NCI-H146 treated with DMSO at 0.1 percent for 48 hours (cell line): ENCODE data around the gene ACHE.

Experiments used
- DNase-seq: peaks from one replicate; lab custom pipeline; 2025; ENCODE audit not compliant: unreplicated experiment; lab: John Stamatoyannopoulos, UW

ACHE gene

GRCh38 chr7:100885440-100886141 is 10.1 kb downstream of the ACHE start:
- no peak for DNase-seq

GRCh38 chr7:100884736-100885439 is 10.8 kb downstream of the ACHE start:
- no peak for DNase-seq

DNA sequence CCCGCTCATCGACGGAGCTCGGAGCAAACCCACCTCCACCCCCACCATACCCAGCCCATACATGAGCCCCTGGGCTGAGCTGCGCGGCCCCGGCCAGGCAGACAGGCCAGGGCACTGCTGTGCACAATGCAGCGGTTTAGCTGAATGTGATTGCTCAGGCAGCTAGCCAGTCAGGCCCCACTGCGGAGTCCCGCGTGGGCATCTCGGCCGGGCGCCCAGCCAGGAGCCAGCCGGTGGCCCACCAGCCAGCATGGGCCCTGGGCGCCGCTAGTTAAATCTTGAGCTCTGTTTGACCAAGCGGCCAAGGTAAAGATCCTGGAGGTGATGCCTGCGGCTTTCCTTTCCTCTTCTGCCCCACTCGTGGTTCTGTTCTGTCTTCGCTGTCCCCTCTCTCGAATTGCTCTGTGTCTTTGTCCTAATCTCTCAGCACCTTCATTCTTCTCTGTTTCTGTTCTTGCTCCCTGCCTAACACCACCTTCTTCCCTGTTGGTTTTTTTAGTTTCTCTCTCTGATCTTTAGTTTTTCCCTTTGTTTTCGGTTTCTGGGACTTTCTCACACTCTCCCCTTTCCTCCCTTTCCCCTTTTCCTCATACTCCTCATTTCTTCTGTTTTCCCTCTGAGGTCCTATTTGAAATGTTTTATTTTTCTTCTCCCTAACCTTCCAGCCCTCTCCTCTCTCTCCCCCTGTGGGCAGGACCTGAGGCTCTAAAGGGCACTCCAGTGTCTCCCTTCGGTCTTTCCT is 12.7 kb downstream of the ACHE start:
- no peak for DNase-seq

- no peak for DNase-seq
These were observed 13.5 kb downstream of the ACHE start for GRCh38 chr7:100882201-100882600.

DNA sequence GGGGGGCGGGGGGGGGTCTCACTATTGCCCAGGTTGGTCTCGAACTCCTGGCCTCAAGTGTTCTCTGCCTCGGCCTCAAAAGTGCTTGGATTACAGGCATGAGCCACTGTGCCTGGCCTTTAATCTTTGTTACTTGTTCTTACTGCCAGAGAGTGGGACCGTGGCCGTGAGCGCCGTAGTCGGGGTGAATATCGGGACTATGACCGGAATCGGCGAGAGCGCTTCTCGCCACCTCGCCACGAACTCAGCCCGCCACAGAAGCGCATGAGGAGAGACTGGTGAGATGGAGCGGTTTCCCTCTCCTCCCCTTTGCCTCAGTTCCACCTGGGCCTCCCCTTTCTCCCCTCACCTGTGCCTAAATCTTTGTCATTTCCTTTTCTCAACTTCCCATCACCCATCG is 14.6 kb downstream of the ACHE start:
- no peak for DNase-seq

DNA sequence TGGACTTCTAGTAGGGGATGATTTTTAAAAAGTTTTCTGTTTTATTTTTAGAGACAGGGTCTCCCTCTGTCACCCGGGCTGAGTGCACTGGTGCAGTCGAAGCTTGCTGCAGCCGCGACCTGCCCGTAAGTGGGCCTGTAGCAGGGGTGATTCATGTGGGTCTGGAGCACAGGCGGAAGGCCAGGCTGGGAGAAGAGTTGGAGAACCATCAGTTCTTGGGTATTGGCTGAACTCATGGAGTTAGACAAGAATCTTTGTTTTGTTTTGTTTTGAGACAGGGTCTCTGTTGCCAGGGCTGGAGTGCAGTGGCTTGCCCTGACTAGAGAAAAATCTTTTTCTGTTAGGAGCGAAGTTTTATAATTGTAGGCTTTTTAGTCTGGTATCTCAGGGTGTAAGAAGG is 15.0 kb downstream of the ACHE start:
- DNase-seq = no peak

DNA sequence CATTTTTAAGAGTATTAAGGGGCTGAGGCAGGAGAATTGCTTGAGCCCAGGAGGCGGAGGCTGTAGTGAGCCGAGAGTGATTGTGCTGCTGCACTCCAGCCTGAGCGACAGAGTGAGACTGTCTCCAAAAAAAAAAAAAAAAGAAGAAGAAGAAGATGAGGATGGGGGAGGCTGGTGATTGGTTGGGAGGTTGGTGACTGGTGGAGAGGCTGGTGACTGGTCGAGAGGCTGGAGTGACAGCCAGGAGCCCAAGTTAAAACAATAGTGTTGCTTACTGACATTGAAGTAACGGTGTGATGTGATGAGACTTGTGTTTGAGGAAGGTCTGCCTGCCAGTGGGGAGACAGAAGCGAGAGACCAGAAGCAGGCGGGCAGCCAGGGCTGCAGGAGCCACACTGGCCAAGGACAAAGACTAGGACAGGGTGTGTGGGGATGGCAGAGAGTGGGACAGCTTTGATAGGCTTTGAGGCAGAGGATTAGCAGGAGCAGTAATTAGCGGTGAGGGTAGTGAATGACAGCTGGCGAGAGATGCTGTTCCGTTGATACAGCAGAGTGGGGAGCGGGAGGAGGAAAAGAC is 15.9 kb downstream of the ACHE start:
- no peak for DNase-seq

GRCh38 chr7:100878685-100879084 is 17.0 kb downstream of the ACHE start:
- no peak for DNase-seq

GRCh38 chr7:100878013-100878412 is 17.7 kb downstream of the ACHE start:
- DNase-seq = no peak

- DNase-seq = no peak
These were observed 20.3 kb downstream of the ACHE start for GRCh38 chr7:100875356-100875751.

DNA sequence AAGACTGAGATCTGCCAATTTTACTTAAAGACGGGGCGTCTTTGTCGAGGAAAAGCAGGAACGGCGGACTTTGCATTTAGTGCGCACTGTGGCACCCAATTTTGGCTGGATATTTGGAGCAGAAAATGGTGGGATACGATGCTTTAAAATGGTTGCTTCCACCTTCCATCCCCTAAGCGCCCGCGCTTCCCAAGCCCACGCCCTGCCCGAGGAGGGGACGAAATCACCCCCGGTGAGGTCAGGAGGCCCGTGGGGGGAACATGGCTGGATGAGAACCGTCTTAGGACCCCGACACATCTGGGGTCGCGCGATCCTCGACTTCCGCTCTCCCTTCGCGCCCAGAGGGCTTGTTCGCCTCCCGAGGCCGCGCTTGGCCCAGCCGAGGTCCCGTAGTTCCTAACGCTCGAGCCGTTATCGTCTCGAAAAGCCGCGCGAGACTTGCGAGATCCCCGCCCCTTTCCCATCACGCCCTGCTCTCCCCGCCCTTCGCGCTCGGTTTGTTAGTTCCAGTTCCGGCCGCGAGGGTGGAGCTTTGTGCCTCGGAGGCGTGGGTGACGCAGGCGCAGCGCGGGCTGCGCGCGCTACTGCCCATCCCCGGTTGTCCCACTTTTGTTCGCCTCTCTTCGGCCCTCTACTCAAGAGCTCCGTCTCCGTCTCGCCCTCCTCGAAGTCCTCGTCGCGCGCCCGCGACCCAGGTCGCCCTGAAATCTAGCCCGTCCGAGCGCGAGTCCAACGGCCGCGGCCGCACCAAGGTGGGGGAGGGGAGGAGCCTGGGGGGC is 20.9 kb downstream of the ACHE start, which contains the start of gene SRRT:
Gene SRRT (plus strand): TSS at position 527 of the 779 bp plus-strand sequence. CDS start 488 bp downstream, outside the sequence.
- peak; percentile 92 for DNase-seq

DNA sequence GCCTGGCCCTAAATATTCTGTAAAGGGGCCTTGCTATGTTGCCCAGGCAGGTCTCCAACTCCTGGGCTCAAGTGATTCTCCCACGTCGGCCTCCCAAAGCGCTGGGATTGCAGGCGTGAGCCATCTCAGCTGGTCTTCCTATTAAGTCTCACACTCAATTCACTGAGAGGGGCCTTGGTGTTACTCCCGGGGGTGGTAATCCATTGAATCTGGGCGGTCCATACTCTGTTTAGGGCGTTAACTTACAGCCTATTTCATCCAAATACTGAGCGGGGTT is 21.4 kb downstream of the ACHE start:
- DNase-seq = no peak

- DNase-seq = no peak
These were observed 21.9 kb downstream of the ACHE start for GRCh38 chr7:100873599-100874299.

GRCh38 chr7:100867776-100868485 is 27.8 kb downstream of the ACHE start:
- no peak for DNase-seq

DNA sequence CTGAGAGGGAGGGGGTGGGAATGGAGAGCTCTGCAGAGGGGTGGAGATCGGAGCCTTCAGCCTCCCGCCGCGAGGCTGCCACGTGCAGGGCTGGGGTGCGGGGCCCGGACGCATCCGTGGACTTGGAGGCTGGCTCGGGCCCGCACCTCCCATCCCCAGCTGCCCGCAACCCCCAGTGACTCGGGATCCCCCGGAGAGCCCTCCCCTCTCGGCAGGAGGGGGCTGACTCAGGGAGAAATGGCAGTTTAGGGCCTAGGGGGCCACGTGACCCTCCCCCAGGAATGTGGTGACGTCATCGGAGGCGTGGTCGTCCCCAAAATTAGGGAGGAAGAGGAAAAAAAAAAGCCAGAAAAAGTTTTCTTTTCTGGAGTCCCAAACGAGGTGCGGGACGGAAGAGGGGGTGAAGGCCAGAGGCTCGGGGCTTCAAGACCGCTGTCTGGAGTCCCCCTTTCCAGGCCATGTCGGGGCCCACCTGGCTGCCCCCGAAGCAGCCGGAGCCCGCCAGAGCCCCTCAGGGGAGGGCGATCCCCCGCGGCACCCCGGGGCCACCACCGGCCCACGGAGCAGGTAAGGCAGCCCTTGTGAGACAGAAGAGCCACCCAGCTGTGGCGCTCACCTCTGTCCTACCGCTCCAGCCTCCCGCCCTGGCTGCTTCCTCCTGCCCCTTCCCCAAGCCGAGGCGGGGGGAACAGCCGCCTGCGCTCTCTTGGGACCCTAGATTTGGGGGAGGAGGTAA is 28.5 kb downstream of the ACHE start, which contains the start of gene TRIP6:
Gene TRIP6 (plus strand): TSS at position 348 of the 736 bp plus-strand sequence. CDS start 111 bp downstream, at position 459.
- no peak for DNase-seq

- no peak for DNase-seq
These were observed 29.0 kb downstream of the ACHE start for GRCh38 chr7:100866729-100867039.

DNA sequence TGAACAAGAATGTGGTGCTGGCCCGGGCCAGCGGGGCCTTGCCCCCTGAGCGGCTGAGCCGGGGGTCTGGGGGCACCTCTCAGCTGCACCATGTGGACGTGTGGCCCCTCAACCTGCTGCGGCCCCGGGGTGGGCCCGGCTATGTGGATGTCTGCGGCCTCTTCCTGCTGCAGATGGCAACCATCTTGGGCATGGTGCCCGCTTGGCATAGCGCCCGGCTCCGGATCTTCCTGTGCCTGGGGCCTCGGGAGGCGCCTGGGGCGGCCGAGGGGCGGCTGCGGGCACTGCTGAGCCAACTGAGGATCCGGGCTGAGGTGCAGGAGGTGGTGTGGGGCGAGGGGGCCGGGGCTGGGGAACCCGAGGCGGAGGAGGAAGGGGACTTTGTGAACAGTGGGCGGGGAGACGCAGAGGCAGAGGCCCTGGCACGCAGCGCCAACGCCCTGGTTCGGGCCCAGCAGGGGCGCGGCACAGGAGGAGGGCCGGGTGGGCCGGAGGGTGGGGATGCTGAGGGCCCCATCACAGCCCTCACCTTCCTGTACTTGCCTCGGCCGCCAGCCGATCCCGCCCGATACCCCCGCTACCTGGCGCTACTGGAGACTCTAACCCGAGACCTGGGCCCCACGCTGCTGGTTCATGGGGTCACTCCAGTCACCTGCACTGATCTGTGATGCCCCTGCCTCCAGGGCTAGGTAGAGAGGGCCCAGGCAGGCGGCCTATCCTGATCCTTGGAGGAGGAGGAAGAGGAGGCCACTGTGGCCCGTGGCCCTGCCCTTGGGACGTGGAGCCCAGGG is 29.6 kb downstream of the ACHE start:
- no peak for DNase-seq

- no peak for DNase-seq
These were observed 30.2 kb downstream of the ACHE start for GRCh38 chr7:100865372-100865911.
